Endothelial cell of umbilical vein (primary cell): ENCODE results near the gene ZNF679. TPM values are rescaled to one million over a fixed set of nuclear protein-coding genes. Genes with fewer than 3 reads are reported as not detected.

Experiments used
- BruUV-seq: library from RNA; stranded (reverse); fragments of 400-500 nt; replicated peaks from 2 replicates; lab custom pipeline; 2021; lab: Mats Ljungman, UMichigan
- CTCF ChIA-PET: fragments of 300-600, 350-600 bp; sonication (Branson Sonifier 250); formaldehyde crosslinking; loops from one replicate; lab custom pipeline; 2021; ENCODE audit warnings: antibody characterized with exemption, inconsistent platforms; lab: Charles Lee
- POLR2A ChIA-PET: fragments of 300-600, 350-600 bp; sonication (Branson Sonifier 250); formaldehyde crosslinking; loops from one replicate; lab custom pipeline; 2021; ENCODE audit warnings: antibody characterized with exemption, inconsistent platforms; lab: Charles Lee
- DNase-seq: peaks from one replicate; pipeline ENCODE4 v3.0.0-alpha.2; 2011; ENCODE audit warnings: low read depth, low spot score
- FAIRE-seq: peaks from 2 replicates; lab custom pipeline; 2011; peaks lifted over from hg19 to GRCh38; lab: Jason Lieb, UNC
- H2AFZ ChIP-seq: 2 replicates; pipeline ENCODE4 v1.6.0; 2012; ENCODE audit warnings: low read depth, low read length, control low read depth, inconsistent platforms
- H3K27ac ChIP-seq: 2 replicates; pipeline ENCODE4 v1.5.1; 2011; ENCODE audit warnings: low read depth, mild to moderate bottlenecking, control low read depth, low read length, moderate library complexity; ENCODE audit not compliant: insufficient read depth
- H3K27me3 ChIP-seq, 2 experiments: 2 replicates each; pipeline versions ENCODE4 v1.6.0 to v1.6.1; 2011; ENCODE audit warnings: low read length in 2 of 2, mixed read lengths in 1 of 2; ENCODE audit not compliant: control insufficient read depth in 2 of 2, insufficient read depth in 2 of 2
- H3K36me3 ChIP-seq, 2 experiments: 2 replicates in 1 of 2; 3 replicates in 1 of 2; pipeline ENCODE4 v1.5.1; 2011; ENCODE audit warnings: low read length in 2 of 2, mild to moderate bottlenecking in 1 of 2, moderate library complexity in 1 of 2; ENCODE audit not compliant: control insufficient read depth in 2 of 2, insufficient read depth in 2 of 2; ENCODE audit errors: extremely low read depth in 1 of 2
- H3K4me1 ChIP-seq: 3 replicates; pipeline ENCODE4 v1.5.1; 2011; ENCODE audit warnings: mild to moderate bottlenecking, low read length; ENCODE audit not compliant: control insufficient read depth, insufficient read depth; ENCODE audit errors: extremely low read depth
- H3K4me2 ChIP-seq: 2 replicates; pipeline ENCODE4 v1.6.1; 2011; ENCODE audit warnings: low read length, control low read depth, mixed read lengths; ENCODE audit not compliant: insufficient read depth
- H3K4me3 ChIP-seq, 3 experiments: fragments of 200-600 bp in 1 of 3; sonication (generic), shearing (Covaris generic) in 1 of 3; replicated peaks in 1 of 3; 2 replicates each; pipeline ENCODE4 v1.5.1; 2011 to 2016; ENCODE audit warnings: control low read depth in 3 of 3, low read length in 3 of 3, mild to moderate bottlenecking in 2 of 3, inconsistent platforms in 1 of 3, low read depth in 1 of 3, moderate library complexity in 1 of 3; ENCODE audit not compliant: insufficient read depth in 1 of 3
- H3K79me2 ChIP-seq: 2 replicates; pipeline ENCODE4 v1.6.0; 2012; ENCODE audit warnings: low read length, inconsistent platforms; ENCODE audit not compliant: control insufficient read depth, insufficient read depth
- H3K9ac ChIP-seq: replicated peaks from 2 replicates; pipeline ENCODE3; 2011; ENCODE audit warnings: low read length, control low read depth; ENCODE audit not compliant: insufficient read depth; ENCODE audit errors: extremely low read depth
- H3K9me1 ChIP-seq: replicated peaks from 3 replicates; pipeline ENCODE4 v1.6.0; 2011; ENCODE audit warnings: mild to moderate bottlenecking, low read length; ENCODE audit not compliant: control insufficient read depth, insufficient read depth; ENCODE audit errors: extremely low read depth
- H3K9me3 ChIP-seq: replicated peaks from 2 replicates; pipeline ENCODE4 v1.5.1; 2012; ENCODE audit warnings: low read length, inconsistent platforms; ENCODE audit not compliant: control insufficient read depth, insufficient read depth
- H4K20me1 ChIP-seq: replicated peaks from 2 replicates; pipeline ENCODE3; 2011; ENCODE audit warnings: mild to moderate bottlenecking, low read length; ENCODE audit not compliant: control insufficient read depth, insufficient read depth; ENCODE audit errors: extremely low read depth
- EZH2 ChIP-seq: IDR thresholded peaks from 2 replicates; pipeline ENCODE4 v1.6.1; 2012; ENCODE audit warnings: borderline replicate concordance, low read depth, mild to moderate bottlenecking, moderate library complexity, low read length, inconsistent platforms; ENCODE audit not compliant: severe bottlenecking
- FOS ChIP-seq: IDR thresholded peaks from 2 replicates; pipeline ENCODE4 v1.6.1; 2011; ENCODE audit warnings: mild to moderate bottlenecking, low read length, moderate library complexity, borderline replicate concordance; ENCODE audit not compliant: insufficient read depth
- GATA2 ChIP-seq: IDR thresholded peaks from 2 replicates; pipeline ENCODE4 v1.7.0; 2011; ENCODE audit warnings: low read depth, mild to moderate bottlenecking, moderate library complexity, mixed read lengths, low read length; ENCODE audit not compliant: insufficient read length, insufficient read depth
- JUN ChIP-seq: IDR thresholded peaks from 2 replicates; pipeline ENCODE4 v1.6.1; 2011; ENCODE audit warnings: borderline replicate concordance, low read depth; ENCODE audit not compliant: insufficient read length, insufficient read depth
- MYC ChIP-seq: IDR thresholded peaks from one replicate; pipeline ENCODE4 v1.6.1; 2011; ENCODE audit warnings: mild to moderate bottlenecking, low read depth, low read length
- POLR2A ChIP-seq: IDR thresholded peaks from 2 replicates; pipeline ENCODE4 v1.6.1; 2012; ENCODE audit warnings: low read depth, mild to moderate bottlenecking, control low read depth, low read length
- POLR2AphosphoS5 ChIP-seq: IDR thresholded peaks from 2 replicates; pipeline ENCODE4 v1.6.1; 2012; ENCODE audit warnings: low read depth, mild to moderate bottlenecking, control low read depth, low read length, moderate library complexity; ENCODE audit not compliant: insufficient read depth
- dilution Hi-C: fragments of 300-500 bp; cut with MboI; formaldehyde crosslinking; loops from one replicate; pipeline ENCODE4 v1.15.0; 2019; ENCODE audit warnings: low sequenced_read_pairs; ENCODE audit not compliant: extremely low pct_ligation_motif_present
- intact Hi-C: fragments of 100-400 bp; cut with micrococcal nuclease; formaldehyde crosslinking; loops from one replicate; pipeline ENCODE4 v1.10.0; 2022
- polyA plus RNA-seq, 4 experiments: library from polyadenylated mRNA; depleted of rRNA in 3 of 4; stranded (reverse) in 3 of 4; unstranded in 1 of 4; fragments of >200 nt; gene quantifications; 2 replicates each; pipeline versions ENCODE4 v1.2.1 to v1.2.3, GENCODE V29; 2011 to 2012; ENCODE audit warnings: missing spikeins in 1 of 4
- total RNA-seq: library from RNA; stranded (reverse); gene quantifications from 2 replicates; pipeline ENCODE4 v1.2.3, GENCODE V29; 2021

ZNF679 gene
- total and polyA plus RNA-seq, 2 donors (not counting 3 experiments of a cell fraction or from before 2014, with no cell fraction given), result not detected

- intact Hi-C loops, result no loop called here
- Histone ChIP-seq H3K9me3 (peaks cover 7% of the 10 kb centered on the region), H3K27me3 (no peaks in the 10 kb centered on the region), H3K36me3 (no peaks in the 10 kb centered on the region), H3K79me2 (no peaks in the 10 kb centered on the region), H3K27ac (no peak overlapping the region), H3K4me3 (no peak overlapping the region), H3K4me2 (no peak overlapping the region), H3K9ac (no peak overlapping the region), H3K4me1 (no peaks in the 10 kb centered on the region), H2AFZ (no peak overlapping the region), H3K9me1 (no peaks in the 10 kb centered on the region), H4K20me1 (no peaks in the 10 kb centered on the region)
- dilution Hi-C loops, result no loop called here
- FAIRE-seq, result no peak
- CTCF ChIA-PET, result no interaction called here
- TF ChIP-seq GATA2 (no peak), EZH2 (no peak), JUN (no peak), POLR2A (no peak), MYC (no peak), POLR2AphosphoS5 (no peak)
- DNase-seq, result no peak
- no TSS peak for BruUV-seq
- POLR2A ChIA-PET, result no interaction called here
These were observed 4.9 kb upstream of the ZNF679 start for GRCh38 chr7:64223366-64223765.

DNA sequence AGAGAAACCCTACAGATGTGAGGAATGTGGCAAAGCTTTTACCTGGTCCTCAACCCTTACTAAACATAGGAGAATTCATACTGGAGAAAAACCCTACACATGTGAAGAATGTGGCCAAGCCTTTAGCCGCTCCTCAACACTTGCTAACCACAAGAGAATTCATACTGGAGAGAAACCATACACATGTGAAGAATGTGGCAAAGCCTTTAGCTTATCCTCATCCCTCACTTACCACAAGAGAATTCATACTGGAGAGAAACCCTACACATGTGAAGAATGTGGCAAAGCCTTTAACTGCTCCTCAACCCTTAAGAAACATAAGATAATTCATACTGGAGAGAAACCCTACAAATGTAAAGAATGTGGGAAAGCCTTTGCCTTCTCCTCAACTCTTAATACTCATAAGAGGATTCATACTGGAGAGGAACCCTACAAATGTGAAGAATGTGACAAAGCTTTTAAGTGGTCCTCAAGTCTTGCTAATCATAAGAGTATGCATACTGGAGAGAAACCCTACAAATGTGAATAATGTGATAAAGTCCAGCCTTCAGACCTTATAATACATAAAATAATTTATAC, 38.2 kb downstream of the ZNF679 start:
- no peak for FAIRE-seq
- H3K36me3 ChIP-seq, result no peaks in the 10 kb centered on the region
- no peak for DNase-seq
- H3K4me2 ChIP-seq, result no peak overlapping the region
- H3K27me3 ChIP-seq, result no peaks in the 10 kb centered on the region
- H3K9me3 ChIP-seq, result peaks cover 8% of the 10 kb centered on the region
- no peak for TF ChIP-seq EZH2
- TF ChIP-seq FOS, result no peak
- TF ChIP-seq POLR2AphosphoS5, result no peak
- TF ChIP-seq JUN, result no peak
- TF ChIP-seq MYC, result no peak
- H3K79me2 ChIP-seq, result no peaks in the 10 kb centered on the region
- no peaks in the 10 kb centered on the region for H3K4me1 ChIP-seq
- ChIA-PET CTCF (no interaction called here), POLR2A (no interaction called here)
- intact Hi-C loops, result no loop called here
- no peak overlapping the region for H3K27ac ChIP-seq
- dilution Hi-C loops, result no loop called here
- H3K9me1 ChIP-seq, result no peaks in the 10 kb centered on the region
- H2AFZ ChIP-seq, result no peak overlapping the region
- no peaks in the 10 kb centered on the region for H4K20me1 ChIP-seq
- H3K9ac ChIP-seq, result no peak overlapping the region
- no peak overlapping the region for H3K4me3 ChIP-seq
- no TSS peak for BruUV-seq
